ENCODE data around the gene SLC12A7.

The SLC12A7 gene

GRCh38 chr5:1113805-1114586 lies 2.1 kb upstream of the SLC12A7 start:
- no peak overlapping the region for H3K4me3 ChIP-seq (ENCODE audit: low read depth, low read length)
- DNase-seq (ENCODE audit: low read depth), result no peak
- no peak for TF ChIP-seq CTCF (conservative IDR thresholded peaks at IDR 0.05; ENCODE audit: low read depth, low read length)

- TF ChIP-seq CTCF (conservative IDR thresholded peaks at IDR 0.05; ENCODE audit: low read depth, low read length), result no peak
- DNase-seq (ENCODE audit: low read depth), result no peak
- H3K4me3 ChIP-seq (ENCODE audit: low read depth, low read length), result no peak overlapping the region
These were observed 1.4 kb upstream of the SLC12A7 start for GRCh38 chr5:1113332-1113690.

- TF ChIP-seq CTCF (conservative IDR thresholded peaks at IDR 0.05; ENCODE audit: low read depth, low read length), result no peak
- no peak overlapping the region for H3K4me3 ChIP-seq (ENCODE audit: low read depth, low read length)
- DNase-seq (ENCODE audit: low read depth), result no peak
These were observed 901 bp upstream of the SLC12A7 start for GRCh38 chr5:1112596-1113331.

GRCh38 chr5:1111241-1111726 lies 579 bp downstream of the SLC12A7 start:
- DNase-seq (ENCODE audit: low read depth), result no peak
- peak overlapping the region; percentile 63 for H3K4me3 ChIP-seq (ENCODE audit: low read depth, low read length)
- no peak for TF ChIP-seq CTCF (conservative IDR thresholded peaks at IDR 0.05; ENCODE audit: low read depth, low read length)

- TF ChIP-seq CTCF (conservative IDR thresholded peaks at IDR 0.05; ENCODE audit: low read depth, low read length), result no peak
- DNase-seq (ENCODE audit: low read depth), result peak; percentile 11
- peak overlapping the region; percentile 63 for H3K4me3 ChIP-seq (ENCODE audit: low read depth, low read length)
These were observed 1.3 kb downstream of the SLC12A7 start for GRCh38 chr5:1110307-1111240.

GRCh38 chr5:1109542-1110306 lies 2.1 kb downstream of the SLC12A7 start:
- no peak for DNase-seq (ENCODE audit: low read depth)
- H3K4me3 ChIP-seq (ENCODE audit: low read depth, low read length), result no peak overlapping the region
- no peak for TF ChIP-seq CTCF (conservative IDR thresholded peaks at IDR 0.05; ENCODE audit: low read depth, low read length)
